HepG2 (cell line): Measurements from ENCODE around the gene KIF2C. TPM values are rescaled to one million over a fixed set of nuclear protein-coding genes. Genes with fewer than 3 reads are reported as not detected.

Experiments
- EZH2 ChIP-seq: conservative IDR thresholded peaks from 2 replicates; pipeline ENCODE4 v1.6.1; 2012; ENCODE audit warnings: mild to moderate bottlenecking, low read depth, low read length, moderate library complexity
- FOXA1 ChIP-seq, 2 experiments: fragments of 450-650 bp in 1 of 2; sonication (generic) in 1 of 2; formaldehyde crosslinking in 1 of 2; IDR thresholded peaks; 2 replicates each; pipeline versions ENCODE4 v1.4.0 to v1.6.1; 2016 to 2020; ENCODE audit warnings: missing genetic modification reagents in 1 of 2
- MED8 ChIP-seq: sonication (generic); formaldehyde crosslinking; IDR thresholded peaks from 2 replicates; pipeline ENCODE4 v1.8.1; 2023; ENCODE audit warnings: mild to moderate bottlenecking, missing genetic modification reagents; ENCODE audit not compliant: insufficient replicate concordance
- REST ChIP-seq, 2 experiments: IDR thresholded peaks; 2 replicates each; pipeline ENCODE4 v1.6.1; 2011 to 2012; ENCODE audit warnings: low read length in 2 of 2, borderline replicate concordance in 1 of 2, low read depth in 1 of 2, mild to moderate bottlenecking in 1 of 2, moderate library complexity in 1 of 2
- RXRB ChIP-seq: IDR thresholded peaks from 2 replicates; pipeline ENCODE4 v1.6.1; 2016; ENCODE audit warnings: borderline replicate concordance, missing genetic modification reagents, missing compliant biosample characterization
- SAFB2 ChIP-seq: sonication (generic); formaldehyde crosslinking; IDR thresholded peaks from 2 replicates; pipeline ENCODE4 v1.5.1; 2020; ENCODE audit warnings: missing genetic modification reagents, low read depth, mild to moderate bottlenecking, borderline replicate concordance
- ZBTB4 ChIP-seq: sonication (generic); formaldehyde crosslinking; IDR thresholded peaks from 2 replicates; pipeline ENCODE4 v1.4.0; 2020; ENCODE audit warnings: missing genetic modification reagents, mild to moderate bottlenecking, borderline replicate concordance
- ZNF142 ChIP-seq: sonication (generic); formaldehyde crosslinking; IDR thresholded peaks from 2 replicates; pipeline ENCODE4 v1.4.0; 2020; ENCODE audit warnings: missing genetic modification reagents
- ZNF570 ChIP-seq: sonication (generic); formaldehyde crosslinking; IDR thresholded peaks from 2 replicates; pipeline ENCODE4 v1.4.0; 2020; ENCODE audit warnings: mild to moderate bottlenecking, missing genetic modification reagents, borderline replicate concordance
- ZNF790 ChIP-seq: sonication (generic); formaldehyde crosslinking; IDR thresholded peaks from 2 replicates; pipeline ENCODE4 v1.8.0; 2022; ENCODE audit warnings: missing genetic modification reagents, mild to moderate bottlenecking, borderline replicate concordance
- ZSCAN31 ChIP-seq: sonication (generic); formaldehyde crosslinking; IDR thresholded peaks from 2 replicates; pipeline ENCODE4 v1.5.0; 2020; ENCODE audit warnings: low read depth, mild to moderate bottlenecking, missing genetic modification reagents
- polyA plus RNA-seq, 8 experiments: library from polyadenylated mRNA; depleted of rRNA in 3 of 8; stranded (reverse) in 7 of 8; unstranded in 1 of 8; fragments of >200 nt; fragmentation: Illumina TruSeq in 4 of 8; extraction: Trizol in 4 of 8; gene quantifications; 2 replicates each; pipeline versions ENCODE4 v1.2.1 to v1.2.3, GENCODE V29; 2011 to 2016; ENCODE audit warnings: low read depth in 4 of 8, missing spikeins in 1 of 8, mixed read lengths in 1 of 8; ENCODE audit not compliant: insufficient read depth in 1 of 8
- total RNA-seq, 5 experiments: library from RNA; depleted of rRNA; stranded (reverse); fragments of >200 nt; fragmentation: Illumina TruSeq; extraction: Trizol; gene quantifications; 2 replicates each; pipeline ENCODE4 v1.2.3, GENCODE V29; 2016; ENCODE audit warnings: low read depth in 1 of 5
- TF ChIP-seq, protein P1 (sequence below): sonication (generic); formaldehyde crosslinking; IDR thresholded peaks from 2 replicates; pipeline ENCODE4 v1.4.0; 2020; ENCODE audit warnings: mild to moderate bottlenecking, low read depth, missing genetic modification reagents

KIF2C gene
- total and polyA plus RNA-seq, 2 of the 13 experiments (the other 11 are each of a cell fraction or from before 2014, with no cell fraction given): 29.7 to 53.7 TPM

- TF ChIP-seq, protein P1, sequence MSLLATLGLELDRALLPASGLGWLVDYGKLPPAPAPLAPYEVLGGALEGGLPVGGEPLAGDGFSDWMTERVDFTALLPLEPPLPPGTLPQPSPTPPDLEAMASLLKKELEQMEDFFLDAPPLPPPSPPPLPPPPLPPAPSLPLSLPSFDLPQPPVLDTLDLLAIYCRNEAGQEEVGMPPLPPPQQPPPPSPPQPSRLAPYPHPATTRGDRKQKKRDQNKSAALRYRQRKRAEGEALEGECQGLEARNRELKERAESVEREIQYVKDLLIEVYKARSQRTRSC (CRISPR knock-in tag): no peak
- TF ChIP-seq ZNF790 (CRISPR knock-in tag) (no peak), FOXA1 (IDR thresholded peaks at IDR 0.05) (no peak), FOXA1 (CRISPR knock-in tag; IDR thresholded peaks at IDR 0.05) (no peak), ZNF142 (CRISPR knock-in tag) (no peak), MED8 (CRISPR knock-in tag) (no peak), REST (IDR thresholded peaks at IDR 0.05; ENCODE audit: borderline replicate concordance in 1 of 2, low read depth in 1 of 2, low read length in 2 of 2) (peak in 1 of 2 experiments; percentile 28; a peak in 1 of 4 replicates), ZBTB4 (CRISPR knock-in tag) (no peak), RXRB (CRISPR knock-in tag) (no peak; the same call in 1 of the 2 replicates), EZH2 (no peak), ZSCAN31 (peak; percentile 34; the same call in 1 of the 2 replicates), SAFB2 (CRISPR knock-in tag) (no peak), ZNF570 (CRISPR knock-in tag) (no peak)
Measured at GRCh38 chr1:44808938-44809917, 69.6 kb downstream of the KIF2C start (continued).
